SU-DHL-6 (cell line): ENCODE results near the gene RGS6.

ENCODE experiments used
- EZH2phosphoT487 ChIP-seq: fragments of 200-600 bp; sonication (generic), shearing (Covaris generic); conservative IDR thresholded peaks from 2 replicates; pipeline ENCODE4 v1.6.1; 2018; ENCODE audit warnings: mild to moderate bottlenecking, antibody characterized with exemption, low read length, moderate library complexity, mixed read lengths
- TF ChIP-seq, protein P1 (sequence below): fragments of 200-600 bp; sonication (generic); IDR thresholded peaks from one replicate; pipeline ENCODE4 v1.5.1; 2017; ENCODE audit warnings: antibody characterized with exemption, mild to moderate bottlenecking, low read length, moderate library complexity; ENCODE audit not compliant: insufficient read depth, poor library complexity, severe bottlenecking

DNA sequence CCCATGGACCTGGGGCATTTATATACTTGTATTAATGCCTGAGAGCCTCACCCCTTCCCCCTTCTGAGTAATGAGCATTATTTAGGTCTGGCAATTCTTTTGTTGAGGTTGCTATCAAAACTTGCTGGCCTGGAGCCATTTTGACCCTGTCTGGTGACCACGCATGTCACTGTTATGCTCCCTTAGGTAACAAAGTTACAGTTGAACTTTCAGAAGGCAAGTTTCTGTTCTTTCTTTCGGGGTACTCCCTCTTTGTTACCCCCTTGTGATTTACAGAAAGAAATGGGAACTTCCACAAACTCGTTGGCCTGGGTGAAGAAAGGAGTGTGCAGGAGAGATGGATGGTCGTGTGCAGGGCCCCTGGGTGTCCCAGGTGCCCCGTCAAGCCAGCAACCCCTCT is 656.3 kb downstream of the RGS6 start:
- TF ChIP-seq, protein P1, sequence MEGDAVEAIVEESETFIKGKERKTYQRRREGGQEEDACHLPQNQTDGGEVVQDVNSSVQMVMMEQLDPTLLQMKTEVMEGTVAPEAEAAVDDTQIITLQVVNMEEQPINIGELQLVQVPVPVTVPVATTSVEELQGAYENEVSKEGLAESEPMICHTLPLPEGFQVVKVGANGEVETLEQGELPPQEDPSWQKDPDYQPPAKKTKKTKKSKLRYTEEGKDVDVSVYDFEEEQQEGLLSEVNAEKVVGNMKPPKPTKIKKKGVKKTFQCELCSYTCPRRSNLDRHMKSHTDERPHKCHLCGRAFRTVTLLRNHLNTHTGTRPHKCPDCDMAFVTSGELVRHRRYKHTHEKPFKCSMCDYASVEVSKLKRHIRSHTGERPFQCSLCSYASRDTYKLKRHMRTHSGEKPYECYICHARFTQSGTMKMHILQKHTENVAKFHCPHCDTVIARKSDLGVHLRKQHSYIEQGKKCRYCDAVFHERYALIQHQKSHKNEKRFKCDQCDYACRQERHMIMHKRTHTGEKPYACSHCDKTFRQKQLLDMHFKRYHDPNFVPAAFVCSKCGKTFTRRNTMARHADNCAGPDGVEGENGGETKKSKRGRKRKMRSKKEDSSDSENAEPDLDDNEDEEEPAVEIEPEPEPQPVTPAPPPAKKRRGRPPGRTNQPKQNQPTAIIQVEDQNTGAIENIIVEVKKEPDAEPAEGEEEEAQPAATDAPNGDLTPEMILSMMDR: no peak
- no peak for TF ChIP-seq EZH2phosphoT487
